ENCODE data around the gene SHLD2.

- TF ChIP-seq CEBPB (IDR thresholded peaks at IDR 0.05; ENCODE audit: low read depth, low read length) = no peak
- no peak for TF ChIP-seq POLR2A (IDR thresholded peaks at IDR 0.05; ENCODE audit: low read depth, low read length)
- no peak for TF ChIP-seq CTCF (conservative IDR thresholded peaks at IDR 0.05; ENCODE audit: low read depth, low read length)
- TF ChIP-seq SMC3 (IDR thresholded peaks at IDR 0.05; ENCODE audit: low read depth, low read length) = no peak
- no peak for TF ChIP-seq RFX5 (IDR thresholded peaks at IDR 0.05; ENCODE audit: low read depth, low read length)
These were observed 41.3 kb upstream of the SHLD2 start for GRCh38 chr10:87053577-87054181.
